Inferior parietal cortex (tissue), 1 donor: ENCODE measurements around the gene ETFB.

Experiments
- DNase-seq: peaks from one replicate; pipeline ENCODE4 v3.0.0-alpha.2; 2016; ENCODE audit errors: extremely low spot score

ETFB gene

GRCh38 chr19:51351266-51351990 is 14.8 kb downstream of the ETFB start:
- no peak for DNase-seq

- DNase-seq = no peak
These were observed 18.8 kb downstream of the ETFB start for GRCh38 chr19:51347209-51347928.

- DNase-seq = no peak
These were observed 19.4 kb downstream of the ETFB start for GRCh38 chr19:51346742-51347141.

GRCh38 chr19:51345076-51345620 is 21.0 kb downstream of the ETFB start:
- DNase-seq = no peak

GRCh38 chr19:51342631-51343569 is 23.3 kb downstream of the ETFB start:
- no peak for DNase-seq

GRCh38 chr19:51341976-51342580 is 24.1 kb downstream of the ETFB start, which contains the start of gene VSIG10L:
Gene VSIG10L, minus strand, starts transcription at chr19:51342139. Its CDS starts 15 bp downstream, at chr19:51342124.
- DNase-seq = no peak

- DNase-seq = no peak
These were observed 25.1 kb downstream of the ETFB start for GRCh38 chr19:51341066-51341465.

GRCh38 chr19:51339687-51340656 is 26.2 kb downstream of the ETFB start:
- peak; percentile 77 for DNase-seq

GRCh38 chr19:51339313-51339686 is 26.9 kb downstream of the ETFB start:
- no peak for DNase-seq

GRCh38 chr19:51338563-51339312 is 27.4 kb downstream of the ETFB start:
- peak; percentile 61 for DNase-seq

GRCh38 chr19:51337861-51338562 is 28.2 kb downstream of the ETFB start:
- no peak for DNase-seq

- no peak for DNase-seq
These were observed 28.9 kb downstream of the ETFB start for GRCh38 chr19:51337141-51337860.

GRCh38 chr19:51333836-51334460 is 32.2 kb downstream of the ETFB start:
- no peak for DNase-seq

GRCh38 chr19:51331716-51332115 is 34.5 kb downstream of the ETFB start:
- no peak for DNase-seq

- DNase-seq = no peak
These were observed 35.0 kb downstream of the ETFB start for GRCh38 chr19:51331193-51331592.

GRCh38 chr19:51330366-51330765 is 35.8 kb downstream of the ETFB start:
- DNase-seq = no peak

- DNase-seq = no peak
These were observed 36.8 kb downstream of the ETFB start for GRCh38 chr19:51329411-51329810.
